OCI-LY7 (cell line): ENCODE results near the gene HDAC7. TPM values are rescaled to one million over a fixed set of nuclear protein-coding genes. Genes with fewer than 3 reads are reported as not detected.

Experiments used
- BruUV-seq: library from RNA; stranded (reverse); fragments of 400-500 nt; replicated peaks from 2 replicates; lab custom pipeline; 2021; lab: Mats Ljungman, UMichigan
- CTCF ChIA-PET: fragments of 300-600 bp; sonication (Branson Sonifier 250); formaldehyde crosslinking; loops from one replicate; lab custom pipeline; 2022; ENCODE audit warnings: antibody characterized with exemption; ENCODE audit not compliant: unreplicated experiment; lab: Charles Lee
- POLR2A ChIA-PET: fragments of 300-600 bp; sonication (Branson Sonifier 250); formaldehyde crosslinking; loops from one replicate; lab custom pipeline; 2022; ENCODE audit warnings: antibody characterized with exemption; lab: Charles Lee
- DNase-seq: peaks from one replicate; pipeline ENCODE4 v3.0.0-alpha.2; 2015; ENCODE audit warnings: low spot score
- H2AFZ ChIP-seq: fragments of 200-600 bp; sonication (generic), shearing (Covaris generic); 2 replicates; pipeline ENCODE4 v1.6.1; 2014; ENCODE audit warnings: mild to moderate bottlenecking, antibody characterized with exemption, low read length, moderate library complexity
- H3K27ac ChIP-seq: fragments of 200-600 bp; sonication (generic); 2 replicates; pipeline ENCODE4 v1.5.1; 2014; ENCODE audit warnings: mixed run types, low read depth, mild to moderate bottlenecking, moderate library complexity, low read length, inconsistent platforms; ENCODE audit not compliant: poor library complexity, severe bottlenecking
- H3K36me3 ChIP-seq: fragments of 200-600 bp; sonication (generic); 2 replicates; pipeline ENCODE4 v1.6.1; 2014; ENCODE audit warnings: mild to moderate bottlenecking, antibody characterized with exemption, low read length, moderate library complexity, mixed read lengths; ENCODE audit not compliant: insufficient read depth
- H3K4me1 ChIP-seq: fragments of 200-600 bp; sonication (generic); 2 replicates; pipeline ENCODE4 v1.5.1; 2014; ENCODE audit warnings: mild to moderate bottlenecking, low read length; ENCODE audit not compliant: insufficient read depth, poor library complexity, severe bottlenecking
- H3K4me2 ChIP-seq: fragments of 200-600 bp; sonication (generic); 2 replicates; pipeline ENCODE4 v1.6.1; 2014; ENCODE audit warnings: mild to moderate bottlenecking, low read length
- H3K4me3 ChIP-seq: fragments of 200-600 bp; sonication (generic); 2 replicates; pipeline ENCODE4 v1.5.1; 2014; ENCODE audit warnings: mild to moderate bottlenecking, low read depth, low read length; ENCODE audit not compliant: poor library complexity, severe bottlenecking
- H3K79me2 ChIP-seq: fragments of 200-600 bp; sonication (generic); 2 replicates; pipeline ENCODE4 v1.6.1; 2016; ENCODE audit warnings: low read depth, mild to moderate bottlenecking, low read length, moderate library complexity, mixed read lengths; ENCODE audit not compliant: insufficient read depth
- H3K9me2 ChIP-seq: fragments of 200-600 bp; sonication (generic); 2 replicates; pipeline ENCODE4 v1.6.1; 2016; ENCODE audit warnings: mild to moderate bottlenecking, low read length, mixed read lengths; ENCODE audit not compliant: insufficient read depth
- H3K9me3 ChIP-seq: fragments of 200-600 bp; sonication (generic); 2 replicates; pipeline ENCODE4 v1.6.1; 2014; ENCODE audit warnings: mild to moderate bottlenecking, mixed run types, low read length, mixed read lengths
- H4K20me1 ChIP-seq: fragments of 200-600 bp; sonication (generic); 2 replicates; pipeline ENCODE4 v1.6.1; 2014; ENCODE audit warnings: mild to moderate bottlenecking, antibody characterized with exemption, low read length, moderate library complexity, mixed read lengths; ENCODE audit not compliant: insufficient read depth
- EZH2phosphoT487 ChIP-seq: fragments of 200-600 bp; sonication (generic); IDR thresholded peaks from 2 replicates; pipeline ENCODE4 v1.6.1; 2018; ENCODE audit warnings: low read depth, borderline replicate concordance, mild to moderate bottlenecking, mixed run types, antibody characterized with exemption, low read length, moderate library complexity, mixed read lengths
- intact Hi-C: fragments of 100-400 bp; cut with micrococcal nuclease; formaldehyde crosslinking; loops from one replicate; pipeline ENCODE4 v1.10.0; 2022; ENCODE audit not compliant: unreplicated experiment
- total RNA-seq, 2 experiments: library from RNA; depleted of rRNA in 1 of 2; stranded (reverse); fragments of >200 nt in 1 of 2; shearing (Covaris generic) in 1 of 2; gene quantifications; 2 replicates each; pipeline ENCODE4 v1.2.3, GENCODE V29; 2014 to 2022
- TF ChIP-seq, protein P1 (sequence below): fragments of 200-600 bp; sonication (generic); conservative IDR thresholded peaks from 2 replicates; pipeline ENCODE4 v1.5.1; 2014; ENCODE audit warnings: mild to moderate bottlenecking, antibody characterized with exemption, low read length, moderate library complexity, mixed read lengths

Gene HDAC7
- total RNA-seq, 2 experiments from 2014 or later = 45.9 to 131 TPM

DNA sequence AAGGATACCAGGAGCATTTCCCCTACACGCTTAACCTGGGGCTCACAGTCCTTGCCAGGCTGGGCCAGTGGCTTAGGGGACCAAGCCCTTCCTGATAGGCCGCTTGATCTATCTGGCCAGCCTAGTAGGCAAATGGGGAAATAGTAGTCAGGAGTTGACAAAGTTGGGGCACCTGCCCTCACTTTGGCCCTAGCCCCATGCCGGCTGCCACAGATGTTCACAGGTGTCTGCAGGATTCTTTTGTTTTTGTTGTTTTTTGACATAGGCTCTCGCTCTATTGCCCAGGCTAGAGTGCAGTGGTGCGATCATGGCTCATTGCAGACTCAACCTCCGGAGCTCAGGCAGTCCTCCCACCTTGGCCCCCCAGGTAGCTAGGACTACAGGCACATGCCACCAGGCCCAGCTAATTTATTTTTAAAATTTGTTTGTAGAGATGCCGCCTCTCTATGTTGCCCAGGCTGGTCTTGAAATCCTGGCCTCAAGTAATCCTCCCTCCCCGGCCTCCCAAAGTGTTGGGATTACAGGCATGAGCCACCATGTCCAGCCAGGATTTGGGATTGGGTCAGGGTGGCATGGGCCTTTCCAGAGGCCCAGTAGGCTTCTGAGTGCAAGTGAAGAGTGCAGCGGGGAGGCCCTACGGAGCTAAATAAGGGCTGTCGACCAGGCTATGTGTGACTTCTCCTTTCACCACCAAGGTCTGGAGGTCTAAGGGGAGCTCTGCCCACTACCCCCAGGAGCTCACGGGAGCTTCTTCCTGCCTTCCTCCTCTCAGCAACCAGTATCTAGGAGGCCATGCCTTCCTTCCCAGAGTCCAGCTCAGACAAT lies 15.5 kb upstream of the HDAC7 start:
- DNase-seq = peak; percentile 91
- H2AFZ ChIP-seq = peak overlapping the region; percentile 2; the same call in 1 of the 2 replicates
- peaks cover 82% of the 10 kb centered on the region for H3K4me1 ChIP-seq
- TSS peak; percentile 71 for BruUV-seq
- H3K79me2 ChIP-seq = no peaks in the 10 kb centered on the region
- intact Hi-C loops = loop anchor here (1.0 to 5.0 kb wide), 3 partner anchors 16 to 183 kb away; partner anchors contain the start of gene HDAC7
- TF ChIP-seq EZH2phosphoT487 = no peak
- TF ChIP-seq, protein P1, sequence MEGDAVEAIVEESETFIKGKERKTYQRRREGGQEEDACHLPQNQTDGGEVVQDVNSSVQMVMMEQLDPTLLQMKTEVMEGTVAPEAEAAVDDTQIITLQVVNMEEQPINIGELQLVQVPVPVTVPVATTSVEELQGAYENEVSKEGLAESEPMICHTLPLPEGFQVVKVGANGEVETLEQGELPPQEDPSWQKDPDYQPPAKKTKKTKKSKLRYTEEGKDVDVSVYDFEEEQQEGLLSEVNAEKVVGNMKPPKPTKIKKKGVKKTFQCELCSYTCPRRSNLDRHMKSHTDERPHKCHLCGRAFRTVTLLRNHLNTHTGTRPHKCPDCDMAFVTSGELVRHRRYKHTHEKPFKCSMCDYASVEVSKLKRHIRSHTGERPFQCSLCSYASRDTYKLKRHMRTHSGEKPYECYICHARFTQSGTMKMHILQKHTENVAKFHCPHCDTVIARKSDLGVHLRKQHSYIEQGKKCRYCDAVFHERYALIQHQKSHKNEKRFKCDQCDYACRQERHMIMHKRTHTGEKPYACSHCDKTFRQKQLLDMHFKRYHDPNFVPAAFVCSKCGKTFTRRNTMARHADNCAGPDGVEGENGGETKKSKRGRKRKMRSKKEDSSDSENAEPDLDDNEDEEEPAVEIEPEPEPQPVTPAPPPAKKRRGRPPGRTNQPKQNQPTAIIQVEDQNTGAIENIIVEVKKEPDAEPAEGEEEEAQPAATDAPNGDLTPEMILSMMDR = no peak
- H4K20me1 ChIP-seq = no peaks in the 10 kb centered on the region
- ChIA-PET CTCF (interaction anchor here (0.6 to 10.0 kb wide), 11 partner anchors 13 to 125 kb away, joined by 3 to 133 read pairs (median 5); partner anchors contain the start of gene HDAC7), POLR2A (interaction anchor here (0.5 to 14.2 kb wide), 15 partner anchors 10 to 1172 kb away, joined by 3 to 342 read pairs (median 7); partner anchors contain the start of genes HDAC7, SLC48A1 and TMEM106C)
- no peaks in the 10 kb centered on the region for H3K9me3 ChIP-seq
- H3K9me2 ChIP-seq = no peaks in the 10 kb centered on the region
- no peaks in the 10 kb centered on the region for H3K36me3 ChIP-seq
- H3K27ac ChIP-seq = peak overlapping the region; percentile 93
- H3K4me2 ChIP-seq = peak overlapping the region; percentile 81
- peak overlapping the region; percentile 54 for H3K4me3 ChIP-seq

DNA sequence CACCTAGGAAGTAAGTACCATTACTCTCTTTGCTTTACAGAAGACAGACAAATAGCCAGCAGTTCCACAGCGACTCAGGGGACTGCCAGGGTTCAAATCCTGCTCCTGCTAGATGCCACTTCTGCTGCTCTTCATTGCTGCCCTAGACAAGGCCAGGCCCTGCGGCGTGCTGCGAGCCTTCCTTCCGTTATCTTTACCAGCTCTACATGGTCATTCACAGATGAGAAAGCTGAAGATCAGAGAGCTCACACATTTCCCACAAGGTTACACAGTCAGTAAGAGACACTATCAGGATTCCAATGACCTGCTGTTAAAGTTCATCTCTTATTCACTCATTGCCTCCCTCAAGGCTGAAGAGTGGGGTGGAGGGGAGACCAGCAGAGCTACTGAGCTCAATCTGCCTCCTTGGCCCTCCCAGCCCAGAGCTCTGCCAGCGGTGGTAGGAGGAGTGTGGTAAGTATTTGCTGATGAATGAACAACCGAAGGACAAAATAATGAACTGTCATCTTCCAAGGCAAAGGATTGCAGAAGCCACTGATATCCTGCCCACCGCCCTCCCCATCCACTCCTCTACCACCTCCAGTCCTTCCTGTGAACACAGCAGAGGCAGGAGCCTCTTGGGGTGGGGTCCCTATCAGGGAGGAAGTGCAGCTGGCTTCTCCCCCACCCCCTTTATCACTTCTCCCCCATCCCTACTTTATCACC lies 14.6 kb upstream of the HDAC7 start:
- POLR2A ChIA-PET = interaction anchor here (0.6 to 14.2 kb wide), 11 partner anchors 10 to 627 kb away, joined by 3 to 342 read pairs (median 7); partner anchors contain the start of genes HDAC7 and TMEM106C
- Histone ChIP-seq H3K9me3 (no peaks in the 10 kb centered on the region), H3K9me2 (no peaks in the 10 kb centered on the region), H3K36me3 (no peaks in the 10 kb centered on the region), H4K20me1 (no peaks in the 10 kb centered on the region), H2AFZ (peak overlapping the region; percentile 59; the same call in 1 of the 2 replicates), H3K4me2 (peak overlapping the region; percentile 81), H3K79me2 (no peaks in the 10 kb centered on the region), H3K4me3 (peak overlapping the region; percentile 54), H3K27ac (peak overlapping the region; percentile 93), H3K4me1 (peaks cover 89% of the 10 kb centered on the region)
- CTCF ChIA-PET = interaction anchor here (0.6 to 10.0 kb wide), 9 partner anchors 10 to 93 kb away, joined by 3 to 133 read pairs (median 10); partner anchors contain the start of genes HDAC7 and SLC48A1
- TF ChIP-seq EZH2phosphoT487 = no peak
- TF ChIP-seq, protein P1 = no peak
- peak; percentile 45 for DNase-seq
- intact Hi-C loops = no loop called here
- BruUV-seq = TSS peak; percentile 74
